GM12875 (cell line): ENCODE results near the gene GRAMD1B.
"Not testable (repeated sequence)": the region's sequence is repeated elsewhere in the genome, so short reads cannot be mapped to it uniquely, and the experiment has no call there.

Experiments used
- H3K4me3 ChIP-seq: one replicate; pipeline ENCODE4 v1.5.1; 2011; ENCODE audit warnings: low read depth, low read length, control low read depth
- CTCF ChIP-seq: IDR thresholded peaks from 2 replicates; pipeline ENCODE4 v1.5.1; 2011; ENCODE audit warnings: low read depth, mild to moderate bottlenecking, control low read depth, inconsistent platforms, low read length, moderate library complexity, borderline replicate concordance; ENCODE audit not compliant: insufficient read depth

GRAMD1B gene

GRCh38 chr11:123511037-123511870, 81.2 kb downstream of the GRAMD1B start:
- peak; percentile 89 for TF ChIP-seq CTCF
- H3K4me3 ChIP-seq, result no peak overlapping the region

DNA sequence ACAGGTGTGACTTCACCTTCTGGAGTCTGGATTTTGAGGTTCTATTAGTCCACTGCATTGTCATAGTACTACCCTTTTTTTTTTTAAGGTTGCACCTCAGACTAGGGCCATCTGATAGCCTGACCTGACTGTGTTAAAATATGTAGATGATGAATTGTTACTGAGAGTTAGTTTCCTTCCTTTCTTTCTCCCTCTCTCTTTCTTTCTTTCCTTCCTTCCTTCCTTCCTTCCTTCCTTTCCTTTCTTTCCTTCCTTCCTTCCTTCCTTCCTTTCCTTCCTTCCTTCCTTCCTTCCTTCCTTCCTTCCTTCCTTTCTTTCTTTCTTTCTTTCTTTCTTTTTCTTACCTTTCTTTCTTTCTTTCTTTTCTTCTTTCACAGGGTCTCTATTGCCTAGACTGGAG, 83.2 kb downstream of the GRAMD1B start:
- not testable (repeated sequence) for H3K4me3 ChIP-seq

DNA sequence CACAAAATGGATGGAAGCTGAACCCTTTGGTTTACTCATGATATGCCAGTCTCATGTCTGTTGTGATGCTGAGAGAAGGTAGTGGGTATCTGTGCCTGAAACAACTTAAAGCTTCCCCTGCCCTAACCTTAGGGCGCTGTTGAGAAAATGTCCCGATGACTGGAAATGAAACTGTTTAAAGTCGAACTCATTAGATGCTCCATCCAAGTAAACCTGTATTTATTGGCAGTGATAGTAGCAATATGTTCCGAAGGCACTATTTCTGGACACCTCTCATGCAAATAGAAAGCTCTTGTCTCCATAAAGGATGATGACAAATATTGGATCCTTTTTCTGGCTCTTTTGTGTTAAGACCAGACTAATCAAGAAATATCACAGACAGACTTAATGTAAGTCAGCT, 86.2 kb downstream of the GRAMD1B start:
- no peak overlapping the region for H3K4me3 ChIP-seq
- TF ChIP-seq CTCF, result no peak

DNA sequence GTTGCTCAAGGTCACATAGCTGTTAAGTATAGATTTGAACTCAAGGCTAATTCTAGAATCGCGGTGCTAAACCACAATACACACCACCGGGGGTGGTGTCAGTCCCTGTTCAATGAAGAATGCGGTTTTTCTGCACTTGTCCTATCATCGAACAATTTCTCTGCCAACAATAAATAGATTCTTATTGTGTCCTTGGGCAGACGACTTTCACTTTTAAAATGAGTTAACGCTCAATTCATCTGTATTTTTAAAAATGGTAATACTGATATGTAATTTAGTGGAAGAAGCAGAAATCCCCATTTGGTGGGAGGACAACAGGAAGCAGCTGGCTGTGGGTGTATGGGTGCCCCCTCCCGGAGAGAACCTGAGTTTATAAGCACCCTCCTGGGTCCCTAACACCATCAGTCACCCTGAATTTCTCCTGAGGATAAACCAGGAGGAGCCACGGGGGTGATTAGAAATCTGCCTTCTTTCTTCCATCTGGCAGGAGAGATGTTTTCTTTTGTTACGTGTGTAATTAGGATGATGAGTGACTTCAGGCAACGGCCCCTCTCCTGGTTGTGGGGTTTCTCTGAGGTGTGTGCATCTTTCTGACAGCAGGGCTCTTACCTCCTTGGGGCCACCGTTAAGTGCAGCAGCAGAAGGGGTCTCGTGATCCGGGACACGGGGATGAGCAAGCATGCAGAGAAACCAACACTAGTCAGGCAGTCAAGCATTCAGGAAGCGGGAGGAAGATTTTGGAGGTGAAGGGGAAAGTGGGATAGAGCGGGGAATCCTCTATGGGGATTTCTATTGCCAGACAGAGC, 87.7 kb downstream of the GRAMD1B start:
- peak overlapping the region; percentile 15 for H3K4me3 ChIP-seq
- TF ChIP-seq CTCF, result no peak

GRCh38 chr11:123518496-123519054, 88.5 kb downstream of the GRAMD1B start:
- no peak for TF ChIP-seq CTCF
- H3K4me3 ChIP-seq, result no peak overlapping the region

DNA sequence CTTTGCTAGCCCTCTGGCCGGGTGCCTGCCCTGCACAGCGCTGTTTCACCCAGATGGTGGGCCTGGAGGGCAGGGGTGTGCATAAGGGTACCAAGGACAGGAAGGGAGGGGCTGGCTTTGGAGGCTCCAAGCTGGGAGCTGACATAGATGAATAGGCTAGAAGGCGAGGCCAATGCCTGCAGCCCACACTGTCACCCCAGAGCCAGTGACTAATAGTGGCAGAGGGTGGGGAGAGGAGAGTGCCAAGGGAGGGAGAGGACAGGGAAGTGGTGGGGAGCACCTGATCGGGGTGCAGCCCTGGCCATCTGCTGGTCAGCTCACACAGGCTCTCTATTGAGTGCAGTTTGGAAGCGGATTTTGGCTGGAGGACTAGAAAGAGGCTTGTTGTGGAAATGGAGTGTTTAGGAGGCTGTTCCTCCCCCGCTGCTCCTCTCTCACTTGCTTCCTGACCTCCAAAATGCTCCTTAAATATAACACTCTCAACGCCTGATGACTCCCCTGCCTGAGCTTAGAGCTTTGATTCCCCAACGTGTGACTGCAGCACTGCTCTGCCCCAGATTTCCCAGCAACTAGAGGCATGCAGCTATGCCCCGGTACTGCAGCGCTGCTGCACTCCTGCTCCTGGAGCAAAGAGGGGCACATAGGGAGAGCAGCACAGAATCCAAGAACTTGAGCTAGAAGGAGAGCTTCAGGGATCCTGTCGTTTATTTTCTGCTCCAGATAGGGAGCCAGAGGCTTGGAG, 89.2 kb downstream of the GRAMD1B start:
- no peak for TF ChIP-seq CTCF
- no peak overlapping the region for H3K4me3 ChIP-seq

GRCh38 chr11:123519797-123520193, 89.7 kb downstream of the GRAMD1B start:
- no peak for TF ChIP-seq CTCF
- no peak overlapping the region for H3K4me3 ChIP-seq

- not testable (repeated sequence) for H3K4me3 ChIP-seq
These were observed 90.4 kb downstream of the GRAMD1B start for GRCh38 chr11:123520476-123520875.
